Right cardiac atrium (tissue), 5 donors: ENCODE data around the gene TRIM24. TPM values are rescaled to one million over a fixed set of nuclear protein-coding genes. Genes with fewer than 3 reads are reported as not detected.
A peak's percentile ranks its signal among the peaks of the same experiment; 100 is the strongest.
"Not testable (repeated sequence)": the region's sequence is repeated elsewhere in the genome, so short reads cannot be mapped to it uniquely, and the experiment has no call there.

Experiments used
- ATAC-seq, 2 donors: fragments of 200-7000 bp; cut with Tn5 transposase; one replicate each; pipeline versions ENCODE4 v1.8.0 to v1.9.1; 2020; ENCODE audit warnings: moderate library complexity in 2 of 2, mild to moderate bottlenecking in 1 of 2
- DNase-seq, 3 donors: peaks; one replicate each; pipeline ENCODE4 v3.0.0-alpha.2; 2020
- H3K27ac ChIP-seq: one replicate; pipeline ENCODE4 v1.5.1; 2013; ENCODE audit warnings: mild to moderate bottlenecking, low read length, control low read depth, moderate library complexity
- H3K27me3 ChIP-seq: one replicate; pipeline ENCODE4 v1.6.1; 2013; ENCODE audit not compliant: control insufficient read depth, insufficient read depth
- H3K4me1 ChIP-seq: one replicate; pipeline ENCODE4 v1.6.1; 2013; ENCODE audit warnings: low read length; ENCODE audit not compliant: control insufficient read depth, insufficient read depth
- H3K4me3 ChIP-seq: one replicate; pipeline ENCODE4 v1.5.1; 2013; ENCODE audit warnings: low read length, control low read depth
- H3K9me3 ChIP-seq: one replicate; pipeline ENCODE4 v1.6.1; 2013; ENCODE audit warnings: low read length; ENCODE audit not compliant: control insufficient read depth
- WGBS: extraction: QIAGEN DNeasy Blood & Tissue Kit; methylation state at CpG from one replicate; pipeline ENCODE4 v1.1.7; 2013; 5-methylcytosine and 5-hydroxymethylcytosine counted together
- intact Hi-C, 4 donors: fragments of 100-400 bp; cut with DNase I; formaldehyde crosslinking; loops; one replicate each; pipeline versions ENCODE4 v1.11.0 to v1.14.0; 2022 to 2023
- polyA plus RNA-seq: library from polyadenylated mRNA; stranded (reverse); fragments of 200-250 nt; gene quantifications from one replicate; pipeline ENCODE4 v1.2.3, GENCODE V29; 2013
- total RNA-seq, 4 donors: library from RNA; stranded (reverse); fragmentation: NEBNext Ultra II Directional; extraction: Animal tissue kit (Norgen Biotek cat#: 25700); gene quantifications; one replicate each; pipeline ENCODE4 v1.2.1, GENCODE V29; 2021
- donor health status: healthy with polysubstance abuse.
- donor health status: DM: no; HTN: yes; CAD: no.
- donor health status: DM: no; HTN: no; CAD: no.
- donor health status: DM: no; HTN: yes; CAD: no; lungs with severe emphysema.
- donor health status: DM: yes; HTN: yes; CAD: no.

Gene TRIM24
- total and polyA plus RNA-seq, 5 donors = 9.4 to 18.7 (median 18.5) TPM

DNA sequence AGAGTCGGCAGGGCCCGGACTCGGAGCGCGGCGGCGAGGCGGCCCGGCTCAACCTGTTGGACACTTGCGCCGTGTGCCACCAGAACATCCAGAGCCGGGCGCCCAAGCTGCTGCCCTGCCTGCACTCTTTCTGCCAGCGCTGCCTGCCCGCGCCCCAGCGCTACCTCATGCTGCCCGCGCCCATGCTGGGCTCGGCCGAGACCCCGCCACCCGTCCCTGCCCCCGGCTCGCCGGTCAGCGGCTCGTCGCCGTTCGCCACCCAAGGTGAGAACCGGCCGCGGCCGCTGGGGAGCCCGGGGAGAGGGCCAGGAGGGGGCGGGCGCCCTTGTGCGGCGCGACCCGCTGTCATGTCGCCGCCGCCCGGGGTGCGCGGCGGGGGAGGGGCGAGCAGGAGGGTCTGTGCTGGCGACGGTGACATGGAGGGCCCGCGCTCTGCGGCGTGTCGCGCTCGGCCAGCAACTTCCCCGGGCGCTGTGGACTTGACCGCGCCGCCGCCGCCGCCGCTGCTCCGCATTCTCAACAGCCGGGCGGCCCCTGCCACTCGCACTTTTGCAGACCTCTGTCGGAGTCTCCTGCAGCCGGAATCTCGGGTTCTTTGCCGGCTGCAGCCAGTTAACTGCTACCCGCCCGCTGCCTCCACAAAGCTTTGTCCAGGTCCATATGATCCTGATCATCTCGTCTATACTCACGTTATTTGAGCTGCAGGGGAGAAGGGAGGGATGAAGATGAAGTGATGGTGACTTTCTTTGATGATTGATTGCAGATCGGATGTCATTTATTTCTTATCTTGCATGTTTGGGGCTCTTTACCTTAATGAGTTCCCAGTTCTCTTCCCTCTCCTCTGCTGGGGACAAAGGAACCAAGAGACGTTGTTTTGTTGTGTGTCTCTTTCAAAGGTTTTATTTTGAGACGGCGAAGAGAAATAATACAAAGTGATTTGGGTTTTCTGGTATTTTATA, 869 bp downstream of the TRIM24 start:
- ATAC-seq (peak; percentile 10 to 17), DNase-seq (peak; percentile 57 to 87 (median 83))
- H3K27me3 ChIP-seq = no peaks in the 10 kb centered on the region
- H3K27ac ChIP-seq = peak overlapping the region; percentile 96
- H3K4me3 ChIP-seq = peak overlapping the region; percentile 83
- no peaks in the 10 kb centered on the region for H3K4me1 ChIP-seq
- intact Hi-C loops = no loop called here
- no peaks in the 10 kb centered on the region for H3K9me3 ChIP-seq
- under 1% methylated on average over 82 of the region's 84 CpGs for WGBS

GRCh38 chr7:138463291-138463618, 3.2 kb downstream of the TRIM24 start:
- H3K4me1 ChIP-seq, DNase-seq, intact Hi-C loops, H3K4me3 ChIP-seq, ATAC-seq, H3K9me3 ChIP-seq, H3K27me3 ChIP-seq, H3K27ac ChIP-seq: not testable (repeated sequence)
- WGBS = 97% methylated on average over 6 of the region's 6 CpGs

GRCh38 chr7:138465046-138465445, 5.0 kb downstream of the TRIM24 start:
- WGBS = 58% methylated on average over 3 of the region's 3 CpGs
- no peak for ATAC-seq
- intact Hi-C loops = no loop called here
- peaks cover 1% of the 10 kb centered on the region for H3K4me1 ChIP-seq
- H3K27me3 ChIP-seq = no peaks in the 10 kb centered on the region
- no peak overlapping the region for H3K27ac ChIP-seq
- no peak overlapping the region for H3K4me3 ChIP-seq
- H3K9me3 ChIP-seq = no peaks in the 10 kb centered on the region
- DNase-seq = no peak

GRCh38 chr7:138466069-138466756, 6.2 kb downstream of the TRIM24 start:
- H3K4me1 ChIP-seq, H3K27me3 ChIP-seq, intact Hi-C loops, ATAC-seq, H3K9me3 ChIP-seq, DNase-seq, H3K27ac ChIP-seq, H3K4me3 ChIP-seq: not testable (repeated sequence)
- 95% methylated on average over 11 of the region's 11 CpGs for WGBS

DNA sequence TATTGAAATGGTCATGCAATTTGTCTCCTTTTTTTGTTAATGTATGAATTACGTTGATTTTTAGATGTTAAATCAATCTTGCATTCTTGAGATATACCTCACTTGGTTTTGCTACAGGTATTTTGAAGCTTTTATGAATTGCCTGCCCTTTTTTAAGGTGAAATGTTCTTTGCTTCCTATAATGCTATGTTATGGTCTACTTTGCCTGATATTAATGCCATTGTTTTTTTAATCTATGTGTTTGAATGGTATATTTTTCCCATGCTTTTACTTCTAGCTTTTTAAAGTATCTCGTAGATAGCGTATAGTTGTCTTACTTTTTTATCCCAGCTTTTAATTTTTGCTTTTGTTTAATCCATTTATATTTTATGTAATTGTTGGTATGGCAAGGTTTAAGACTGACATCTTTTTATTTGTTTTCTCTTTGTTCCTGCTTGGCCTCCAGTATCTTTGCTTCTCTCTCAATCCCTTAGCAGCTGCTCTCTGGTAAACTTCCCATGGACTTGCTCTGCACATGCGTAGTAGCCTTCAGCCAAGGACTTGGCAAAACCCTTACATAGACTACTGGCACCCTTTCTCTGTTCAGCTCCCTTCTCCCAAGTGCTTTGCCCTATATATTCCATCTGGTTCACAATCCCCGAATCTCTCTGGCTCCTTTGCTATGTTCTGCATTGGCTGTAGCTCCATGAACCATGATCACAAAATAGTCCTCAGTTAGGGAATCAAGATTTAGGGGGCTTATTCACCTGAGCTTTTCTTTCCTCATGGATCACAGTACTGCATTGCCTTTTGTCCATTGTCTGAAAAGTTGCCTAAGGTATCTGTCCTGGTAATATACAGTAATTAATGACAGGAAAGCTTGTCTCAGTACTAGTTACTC, 8.4 kb downstream of the TRIM24 start:
- intact Hi-C loops = no loop called here

DNA sequence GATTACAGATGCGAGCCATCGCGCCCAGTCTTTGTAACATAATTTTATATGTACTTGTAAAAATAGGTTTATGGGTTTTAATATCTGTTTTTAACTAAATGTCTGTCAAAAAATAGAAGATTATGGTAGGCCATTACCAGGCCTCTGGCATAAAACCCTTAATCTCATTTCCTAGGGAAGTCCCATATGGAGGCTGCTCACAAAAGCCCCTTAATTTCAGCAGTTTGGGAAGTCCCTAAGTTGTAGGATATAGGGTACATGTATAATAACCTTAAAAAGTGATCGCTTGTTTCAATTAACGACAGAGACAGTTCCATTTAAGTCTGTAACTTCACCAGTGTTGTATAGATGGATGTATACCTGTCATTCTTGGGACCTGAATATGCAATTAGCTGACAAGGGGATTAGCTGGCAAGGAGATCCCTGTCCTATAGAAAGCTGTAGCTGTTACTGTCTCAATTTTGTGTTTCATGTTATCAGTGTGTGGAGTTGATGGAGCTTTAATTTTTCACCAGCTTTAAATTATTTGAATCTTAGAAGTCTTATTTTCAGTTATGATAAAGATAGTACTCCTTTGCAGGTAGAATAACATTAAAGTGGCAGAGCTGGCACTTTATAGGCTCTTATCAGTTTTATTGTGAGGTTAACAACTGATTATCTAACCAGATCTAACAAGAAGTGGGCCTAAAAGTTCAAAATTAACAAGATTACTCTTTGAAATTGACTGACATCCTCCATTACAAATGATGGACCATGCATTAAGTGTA, 10.5 kb downstream of the TRIM24 start:
- Histone ChIP-seq H3K27ac (no peak overlapping the region), H3K4me1 (peaks cover 1% of the 10 kb centered on the region), H3K9me3 (no peaks in the 10 kb centered on the region), H3K27me3 (no peaks in the 10 kb centered on the region), H3K4me3 (no peak overlapping the region)
- WGBS = 83% methylated on average over 5 of the region's 5 CpGs
- intact Hi-C loops = no loop called here
- no peak for ATAC-seq
- DNase-seq = no peak

More for the DNA sequence above, 8.4 kb downstream of the TRIM24 start:
- WGBS = 69% methylated on average over 5 of the region's 5 CpGs
- Histone ChIP-seq H3K27ac (no peak overlapping the region), H3K9me3 (no peaks in the 10 kb centered on the region), H3K4me1 (peaks cover 1% of the 10 kb centered on the region), H3K27me3 (no peaks in the 10 kb centered on the region), H3K4me3 (no peak overlapping the region)
- ATAC-seq (peak; percentile 79 to 87), DNase-seq (peak in 2 of 3 donors; percentile 39 to 65)

GRCh38 chr7:138472292-138473079, 12.4 kb downstream of the TRIM24 start:
- no peaks in the 10 kb centered on the region for H3K27me3 ChIP-seq
- H3K9me3 ChIP-seq = no peaks in the 10 kb centered on the region
- no peak overlapping the region for H3K27ac ChIP-seq
- WGBS = 86% methylated on average over 7 of the region's 7 CpGs
- H3K4me1 ChIP-seq = no peaks in the 10 kb centered on the region
- DNase-seq (no peak), ATAC-seq (no peak)
- intact Hi-C loops = no loop called here
- no peak overlapping the region for H3K4me3 ChIP-seq

- Histone ChIP-seq H3K4me3 (no peak overlapping the region), H3K27me3 (no peaks in the 10 kb centered on the region), H3K27ac (no peak overlapping the region), H3K4me1 (no peaks in the 10 kb centered on the region), H3K9me3 (no peaks in the 10 kb centered on the region)
- WGBS = 86% methylated on average over 5 of the region's 5 CpGs
- ATAC-seq (no peak), DNase-seq (no peak)
- intact Hi-C loops = no loop called here
Observed at GRCh38 chr7:138475377-138475776, 15.3 kb downstream of the TRIM24 start.

- H3K4me1 ChIP-seq = peaks cover 1% of the 10 kb centered on the region
- no peaks in the 10 kb centered on the region for H3K27me3 ChIP-seq
- no peaks in the 10 kb centered on the region for H3K9me3 ChIP-seq
- no peak overlapping the region for H3K27ac ChIP-seq
- no peak overlapping the region for H3K4me3 ChIP-seq
- DNase-seq (no peak), ATAC-seq (no peak)
- intact Hi-C loops = no loop called here
- 71% methylated on average over 4 of the region's 4 CpGs for WGBS
Observed at GRCh38 chr7:138477081-138477578, 17.1 kb downstream of the TRIM24 start.
